PC-3 (cell line): ENCODE measurements around the gene C1QC.

ENCODE experiments used
- EZH2 ChIP-seq: fragments of 300-600 bp; sonication (generic); IDR thresholded peaks from one replicate; pipeline ENCODE4 v1.6.1; 2017; ENCODE audit warnings: antibody characterized with exemption, mild to moderate bottlenecking, low read length; ENCODE audit not compliant: unreplicated experiment
- EZH2phosphoT487 ChIP-seq: fragments of 300-600 bp; sonication (generic); IDR thresholded peaks from 2 replicates; pipeline ENCODE4 v1.6.1; 2018; ENCODE audit warnings: mild to moderate bottlenecking, antibody characterized with exemption, low read length, borderline replicate concordance
- TF ChIP-seq, protein P1 (sequence below): fragments of 300-600 bp; sonication (generic); conservative IDR thresholded peaks from 2 replicates; pipeline ENCODE4 v1.5.1; 2017; ENCODE audit warnings: antibody characterized with exemption, low read depth, mild to moderate bottlenecking, low read length

DNA sequence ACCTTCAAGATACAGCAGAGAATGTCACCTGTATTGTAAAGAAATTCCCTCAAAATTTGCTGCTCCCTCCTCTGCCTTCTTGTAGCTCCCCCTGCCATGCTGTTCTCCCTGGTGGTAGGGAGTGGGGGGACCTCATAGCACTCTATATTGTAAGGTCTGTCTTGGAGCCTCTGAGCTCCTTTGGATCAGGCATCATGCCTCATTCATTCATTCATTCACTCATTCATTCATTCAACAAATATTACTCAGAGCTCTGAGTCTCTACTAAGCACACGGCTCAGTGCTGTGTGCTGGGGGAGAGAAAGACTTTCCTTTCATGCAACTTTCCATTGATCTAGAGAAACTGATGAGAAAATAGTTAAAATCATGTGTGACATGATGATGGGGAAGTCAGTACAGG is 40.1 kb downstream of the C1QC start:
- TF ChIP-seq, protein P1, sequence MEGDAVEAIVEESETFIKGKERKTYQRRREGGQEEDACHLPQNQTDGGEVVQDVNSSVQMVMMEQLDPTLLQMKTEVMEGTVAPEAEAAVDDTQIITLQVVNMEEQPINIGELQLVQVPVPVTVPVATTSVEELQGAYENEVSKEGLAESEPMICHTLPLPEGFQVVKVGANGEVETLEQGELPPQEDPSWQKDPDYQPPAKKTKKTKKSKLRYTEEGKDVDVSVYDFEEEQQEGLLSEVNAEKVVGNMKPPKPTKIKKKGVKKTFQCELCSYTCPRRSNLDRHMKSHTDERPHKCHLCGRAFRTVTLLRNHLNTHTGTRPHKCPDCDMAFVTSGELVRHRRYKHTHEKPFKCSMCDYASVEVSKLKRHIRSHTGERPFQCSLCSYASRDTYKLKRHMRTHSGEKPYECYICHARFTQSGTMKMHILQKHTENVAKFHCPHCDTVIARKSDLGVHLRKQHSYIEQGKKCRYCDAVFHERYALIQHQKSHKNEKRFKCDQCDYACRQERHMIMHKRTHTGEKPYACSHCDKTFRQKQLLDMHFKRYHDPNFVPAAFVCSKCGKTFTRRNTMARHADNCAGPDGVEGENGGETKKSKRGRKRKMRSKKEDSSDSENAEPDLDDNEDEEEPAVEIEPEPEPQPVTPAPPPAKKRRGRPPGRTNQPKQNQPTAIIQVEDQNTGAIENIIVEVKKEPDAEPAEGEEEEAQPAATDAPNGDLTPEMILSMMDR: no peak
- TF ChIP-seq EZH2phosphoT487 (no peak), EZH2 (no peak)
